HG03469 (cell line): ENCODE results near the gene SYNPO.

ENCODE experiments used
- ATAC-seq: cut with Tn5 transposase; IDR thresholded peaks from one replicate; pipeline ENCODE4 v1.9.1; 2021; ENCODE audit warnings: mild to moderate bottlenecking, moderate library complexity, moderate number of reproducible peaks; ENCODE audit not compliant: unreplicated experiment

SYNPO gene

GRCh38 chr5:150640311-150641005 is at the start of gene SYNPO:
TSS of gene SYNPO (plus strand) at chr5:150640660. CDS start at chr5:150648276, 7,616 bp downstream.
- no peak for ATAC-seq

DNA sequence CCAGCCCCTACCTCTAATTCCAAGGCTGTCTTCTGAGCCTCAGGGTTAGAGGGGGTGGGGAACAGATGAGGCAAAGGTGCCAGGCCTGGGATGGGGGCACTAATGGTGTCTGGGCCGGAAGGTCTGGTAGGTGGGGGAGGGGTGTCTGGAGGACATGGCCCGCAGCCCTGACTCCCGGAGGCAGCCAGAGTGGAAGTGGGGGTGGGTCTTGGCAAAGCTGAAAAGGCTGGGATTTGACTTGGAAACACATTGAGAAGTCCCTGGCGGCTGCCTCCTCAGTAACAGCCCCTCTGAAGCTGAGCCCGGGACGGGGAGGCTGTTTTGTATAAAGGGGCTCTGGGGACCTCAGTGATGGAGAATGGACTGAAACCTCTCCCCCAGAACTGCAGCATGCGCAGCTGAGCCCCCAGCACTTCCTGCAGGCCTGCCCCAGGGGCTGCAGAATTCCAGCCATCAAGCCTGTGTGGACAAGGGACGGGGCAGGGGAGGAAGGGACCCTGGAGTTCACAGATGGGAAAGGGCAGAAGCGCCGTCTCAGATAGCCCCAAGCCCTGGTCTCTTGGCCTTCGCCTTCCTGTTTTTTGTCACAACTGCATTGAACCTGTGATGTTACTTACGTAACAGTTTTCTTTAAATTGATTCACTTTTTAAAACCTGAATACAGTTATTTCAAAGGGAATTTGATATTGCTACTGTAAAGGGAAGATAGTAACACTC is 49.3 kb upstream of the SYNPO start:
- ATAC-seq, result no peak

GRCh38 chr5:150593593-150593992 is 46.9 kb upstream of the SYNPO start:
- no peak for ATAC-seq

- ATAC-seq, result no peak
Measured at GRCh38 chr5:150593996-150594395, 46.5 kb upstream of the SYNPO start.

GRCh38 chr5:150595466-150596031 is 44.9 kb upstream of the SYNPO start:
- ATAC-seq, result no peak

- no peak for ATAC-seq
Measured at GRCh38 chr5:150596313-150596712, 44.1 kb upstream of the SYNPO start.

GRCh38 chr5:150596826-150597225 is 43.6 kb upstream of the SYNPO start:
- ATAC-seq, result no peak

DNA sequence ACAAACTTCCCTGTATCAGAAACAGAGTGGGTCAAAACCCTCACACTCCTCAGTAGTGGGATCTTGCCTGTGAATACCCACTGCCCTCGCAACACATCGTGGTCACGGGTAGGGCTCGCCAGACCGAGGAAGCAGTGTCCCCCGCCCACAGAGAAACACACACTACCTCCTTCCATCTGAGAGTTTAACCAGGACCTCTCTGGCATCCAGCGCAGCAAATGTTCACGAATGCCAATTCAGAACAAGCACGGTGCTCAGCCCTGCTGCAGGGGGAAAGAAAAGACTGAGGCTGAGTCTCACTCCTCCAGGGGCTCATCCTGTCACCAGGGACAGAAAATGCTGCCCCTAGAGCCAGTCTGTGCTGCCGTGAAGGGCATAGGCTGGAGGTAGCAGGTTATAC is 42.5 kb upstream of the SYNPO start:
- ATAC-seq, result no peak

GRCh38 chr5:150598821-150599273 is 41.6 kb upstream of the SYNPO start:
- ATAC-seq, result no peak

GRCh38 chr5:150599281-150599680 is 41.2 kb upstream of the SYNPO start:
- no peak for ATAC-seq

GRCh38 chr5:150599917-150600511 is 40.4 kb upstream of the SYNPO start:
- no peak for ATAC-seq

DNA sequence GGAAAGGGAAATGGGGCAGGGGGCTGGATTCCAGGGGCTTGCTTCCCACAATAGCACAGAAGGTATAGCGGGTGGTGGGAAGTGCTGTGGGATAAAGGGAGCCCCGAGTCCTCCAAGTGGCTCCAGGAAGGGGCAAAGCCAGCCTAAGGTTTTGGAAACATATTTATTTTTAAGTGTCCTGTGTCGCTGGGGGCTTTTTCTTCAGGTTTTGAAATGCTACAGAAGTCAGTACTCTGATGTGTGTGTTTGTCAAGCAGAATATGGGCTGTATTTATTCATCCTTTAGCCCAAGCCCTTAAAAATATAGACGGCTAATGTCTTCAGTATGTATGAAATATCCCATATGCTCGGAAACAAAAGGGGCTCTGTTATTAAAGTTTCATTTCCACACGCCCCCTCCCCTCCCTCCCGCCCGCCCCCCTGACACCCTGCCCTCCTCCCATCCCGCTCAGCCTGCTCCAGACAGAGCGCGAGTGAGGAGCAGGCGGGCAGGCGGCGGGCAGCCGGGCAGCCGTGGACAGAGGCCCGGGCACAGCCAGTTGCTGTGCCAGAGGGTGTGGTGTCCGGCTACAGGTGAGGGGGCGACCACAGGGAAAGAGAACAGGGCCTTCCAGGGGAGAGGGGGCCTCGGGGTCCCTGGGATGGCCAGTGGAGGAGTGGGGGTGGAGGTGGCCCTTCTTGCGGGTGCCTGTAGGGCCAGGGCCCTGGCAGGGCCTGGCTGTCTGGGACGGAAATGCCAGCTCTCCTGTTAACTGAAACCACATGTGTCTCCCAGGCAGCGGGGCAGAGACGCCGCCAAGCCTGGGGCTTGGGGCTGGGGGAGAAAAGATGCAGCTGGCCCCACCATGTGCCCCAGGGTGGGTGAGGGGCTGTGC is 39.6 kb upstream of the SYNPO start:
- no peak for ATAC-seq

DNA sequence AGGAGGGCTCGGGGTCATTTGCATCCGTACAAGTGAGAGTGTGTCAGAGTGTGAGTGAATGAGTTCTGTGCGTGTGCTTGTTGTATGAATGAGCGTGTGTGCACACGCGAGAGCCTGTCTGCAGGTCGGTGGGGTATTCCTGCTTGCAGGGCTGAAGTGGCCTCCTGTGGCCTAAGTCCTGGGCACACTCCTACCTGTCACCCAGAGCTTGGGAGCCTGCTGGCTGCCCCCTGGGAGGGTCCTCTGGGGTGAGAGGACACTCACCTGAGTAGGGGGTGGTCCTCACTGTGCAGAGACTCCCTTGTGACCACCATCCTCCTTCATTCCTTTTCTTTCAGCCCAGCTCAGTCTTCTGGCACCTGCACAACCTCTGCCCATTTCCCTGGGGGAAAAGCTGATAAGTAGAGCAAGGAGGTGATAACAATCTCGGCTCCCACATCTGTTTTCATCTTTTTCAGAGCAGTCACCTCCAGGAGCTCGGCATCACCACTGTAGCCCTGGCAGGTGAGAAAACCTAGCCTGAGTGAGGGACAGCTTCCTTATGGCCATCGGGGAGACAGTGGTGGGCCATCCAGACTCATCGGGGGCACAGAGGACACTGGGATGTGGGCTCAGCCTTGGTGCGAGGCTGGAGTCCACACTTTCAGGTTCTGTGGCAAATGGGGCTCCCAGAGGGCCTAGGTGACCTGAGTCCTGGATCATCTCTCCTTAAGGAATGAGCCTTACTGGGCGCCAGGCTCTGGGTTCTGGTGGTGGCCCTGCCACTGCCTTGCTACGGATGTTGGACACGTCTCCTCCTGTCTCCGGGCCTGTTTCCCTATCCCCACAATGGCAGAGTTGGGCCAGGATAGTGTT is 38.7 kb upstream of the SYNPO start:
- ATAC-seq, result no peak

DNA sequence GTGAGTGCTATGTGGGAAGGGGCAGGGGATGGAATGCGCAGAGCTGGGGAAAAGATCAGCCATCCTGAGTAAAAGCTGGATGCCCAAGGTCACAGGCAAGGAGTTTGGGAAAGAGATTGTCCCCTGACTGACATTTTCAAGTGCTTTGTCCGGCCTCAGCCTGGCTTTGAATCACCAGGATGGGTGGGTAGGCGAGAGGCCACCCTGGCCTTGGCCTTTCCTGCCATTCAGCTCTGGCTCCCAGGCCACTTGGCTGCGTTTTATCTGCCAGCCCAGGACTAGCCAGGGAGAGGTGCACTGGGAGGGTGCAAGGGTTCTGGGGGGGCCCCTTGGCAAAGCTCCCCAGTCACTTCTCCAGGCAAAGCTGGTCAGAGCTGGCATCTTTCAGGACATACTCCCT is 37.4 kb upstream of the SYNPO start:
- ATAC-seq, result no peak

DNA sequence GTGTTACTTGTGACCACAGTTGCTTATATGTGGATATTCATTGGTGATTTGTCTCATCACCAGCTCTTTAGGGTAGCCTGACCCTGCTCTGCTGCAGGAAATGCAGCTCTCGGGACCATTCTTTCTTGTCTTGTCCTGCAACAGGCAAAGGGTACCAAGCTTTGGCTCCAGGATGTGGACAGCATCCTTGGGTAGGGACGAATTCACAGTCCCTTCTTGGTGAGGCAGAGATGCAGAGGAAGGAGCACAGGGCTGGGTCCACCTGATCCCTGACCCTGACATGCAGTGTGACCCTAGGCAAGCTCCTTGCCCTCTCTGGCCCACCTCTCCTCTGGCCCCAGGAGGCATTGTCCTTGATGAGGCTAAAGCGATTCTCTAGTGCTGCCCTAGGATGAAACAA is 37.0 kb upstream of the SYNPO start:
- no peak for ATAC-seq

- ATAC-seq, result no peak
Measured at GRCh38 chr5:150604010-150604409, 36.5 kb upstream of the SYNPO start.

DNA sequence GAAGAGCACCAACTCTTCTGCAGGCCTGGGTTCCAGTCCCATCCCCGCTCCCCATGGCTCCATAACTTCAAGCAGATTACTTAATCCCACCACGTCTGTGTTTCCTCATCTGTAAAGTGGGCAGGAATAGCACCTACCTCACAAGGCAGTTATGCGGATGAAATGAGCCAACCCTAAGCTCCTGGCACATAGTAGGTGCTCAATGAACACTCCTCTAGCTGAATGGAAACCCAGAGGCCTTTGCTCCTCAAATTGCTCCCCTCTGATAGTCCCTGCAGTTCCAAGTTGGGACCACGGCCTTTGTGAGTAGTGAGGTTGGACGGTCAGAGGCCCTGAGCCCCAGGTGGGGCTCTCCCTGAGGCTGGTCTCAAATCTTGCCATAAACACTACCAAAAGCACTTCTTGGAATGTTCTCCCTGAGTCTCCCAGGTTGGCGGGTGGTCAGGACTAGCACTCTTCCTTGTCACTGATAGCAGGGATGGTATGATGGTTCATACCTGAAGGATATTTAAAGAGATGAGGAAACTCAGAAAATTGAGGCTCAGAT is 35.5 kb upstream of the SYNPO start:
- no peak for ATAC-seq

- no peak for ATAC-seq
Measured at GRCh38 chr5:150605546-150605945, 34.9 kb upstream of the SYNPO start.

GRCh38 chr5:150606476-150606875 is 34.0 kb upstream of the SYNPO start:
- no peak for ATAC-seq

DNA sequence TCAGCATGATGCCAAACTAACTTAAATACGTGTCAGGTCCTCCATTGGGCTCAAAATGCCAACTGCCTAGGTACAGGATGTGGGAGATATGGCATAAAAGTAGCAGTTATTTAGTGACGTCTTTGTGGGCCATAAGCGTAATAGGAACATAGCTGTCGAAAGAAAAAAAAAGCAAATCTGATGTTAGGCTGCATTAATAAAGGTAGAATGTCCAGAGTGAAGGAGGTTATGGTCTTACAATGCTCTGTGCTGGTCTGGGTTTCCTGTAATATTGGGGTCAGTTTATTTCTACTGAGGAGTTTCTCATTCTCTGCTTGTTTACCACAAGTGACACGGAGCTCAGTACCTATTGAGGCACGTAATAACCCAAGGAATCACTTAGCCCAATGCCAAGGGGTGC is 33.4 kb upstream of the SYNPO start:
- no peak for ATAC-seq
